Frontal cortex (tissue), 4 donors: Measurements from ENCODE around the gene MIEF2. TPM values are rescaled to one million over a fixed set of nuclear protein-coding genes. Genes with fewer than 3 reads are reported as not detected.

Experiments used
- DNase-seq, 2 donors: peaks; one replicate each; pipeline ENCODE4 v3.0.0; 2012; ENCODE audit warnings: low spot score in 2 of 2
- FAIRE-seq: peaks from 2 replicates; lab custom pipeline; 2012; peaks lifted over from hg19 to GRCh38; lab: Jason Lieb, UNC
- total RNA-seq: library from RNA; depleted of rRNA; stranded (reverse); fragments of >200 nt; gene quantifications from one replicate; pipeline ENCODE4 v1.2.3, GENCODE V29; 2014
- donor health status: control.
- donor health status: control.
- donor health status: control.

Gene MIEF2
- total RNA-seq, 1 donor from 2014 or later: 34.2 TPM

DNA sequence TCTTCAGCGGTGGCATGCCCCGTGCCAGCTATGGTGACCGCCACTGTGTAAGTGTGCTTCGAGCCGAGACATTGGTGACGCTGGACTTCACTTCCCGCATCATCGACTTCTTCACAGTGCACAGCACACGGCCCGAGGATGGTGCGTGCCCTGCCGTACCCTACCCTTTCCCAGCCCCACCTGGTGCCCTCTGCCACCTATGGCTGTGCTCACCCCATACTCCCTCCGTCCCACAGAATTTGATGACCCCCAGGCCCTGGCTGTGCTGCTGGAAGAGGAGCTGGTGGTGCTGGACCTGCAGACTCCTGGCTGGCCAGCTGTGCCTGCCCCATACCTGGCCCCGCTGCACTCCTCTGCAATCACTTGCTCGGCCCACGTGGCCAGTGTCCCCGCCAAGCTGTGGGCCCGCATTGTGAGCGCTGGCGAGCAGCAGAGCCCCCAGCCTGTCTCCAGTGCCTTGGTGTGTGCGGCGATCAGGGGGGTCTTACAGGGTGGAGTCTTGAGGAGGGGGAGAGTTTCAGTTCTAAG is 25.5 kb upstream of the MIEF2 start:
- DNase-seq (no peak), FAIRE-seq (no peak)

DNA sequence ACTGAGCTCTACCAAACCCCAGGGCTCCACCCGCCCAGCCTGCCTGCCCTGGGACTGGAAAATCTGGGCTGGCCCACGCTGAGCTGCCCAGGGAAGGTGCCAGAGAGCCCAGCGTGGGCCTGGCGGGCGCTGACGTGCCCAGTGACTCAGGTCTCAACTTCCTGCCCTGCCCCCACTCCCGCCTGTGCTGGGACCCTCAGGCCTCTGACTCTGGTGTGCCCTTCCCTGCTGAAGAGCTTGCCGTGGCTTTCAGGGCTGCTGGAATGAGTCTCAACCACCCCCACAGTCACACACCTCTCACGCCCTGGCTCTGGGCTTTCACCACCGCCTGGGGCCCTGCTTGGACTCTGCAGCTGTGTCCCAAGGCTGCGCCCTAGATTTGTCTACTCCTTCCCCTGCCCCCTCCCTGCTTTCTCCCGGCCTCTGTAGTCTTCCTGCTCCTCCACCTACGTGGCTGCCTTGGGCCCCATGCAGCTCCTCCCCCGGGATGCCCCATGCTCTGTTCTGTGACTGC is 24.7 kb upstream of the MIEF2 start:
- FAIRE-seq (no peak), DNase-seq (no peak)

DNA sequence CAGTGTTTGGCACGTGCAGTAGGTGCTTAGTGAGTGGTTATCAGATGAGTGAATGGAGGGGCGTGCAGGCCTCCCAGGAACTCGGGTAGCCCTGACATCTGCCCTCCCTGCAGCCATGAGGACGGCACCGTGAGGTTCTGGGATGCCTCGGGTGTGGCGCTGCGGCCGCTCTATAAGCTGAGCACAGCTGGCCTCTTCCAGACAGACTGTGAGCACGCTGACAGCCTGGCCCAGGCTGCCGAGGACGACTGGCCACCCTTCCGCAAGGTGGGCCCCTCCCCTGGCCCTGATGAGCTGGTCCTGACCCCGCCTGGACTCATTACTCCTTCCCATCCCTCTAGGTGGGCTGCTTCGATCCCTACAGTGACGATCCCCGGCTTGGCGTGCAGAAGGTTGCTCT is 24.0 kb upstream of the MIEF2 start:
- no peak for FAIRE-seq
- DNase-seq: no peak

DNA sequence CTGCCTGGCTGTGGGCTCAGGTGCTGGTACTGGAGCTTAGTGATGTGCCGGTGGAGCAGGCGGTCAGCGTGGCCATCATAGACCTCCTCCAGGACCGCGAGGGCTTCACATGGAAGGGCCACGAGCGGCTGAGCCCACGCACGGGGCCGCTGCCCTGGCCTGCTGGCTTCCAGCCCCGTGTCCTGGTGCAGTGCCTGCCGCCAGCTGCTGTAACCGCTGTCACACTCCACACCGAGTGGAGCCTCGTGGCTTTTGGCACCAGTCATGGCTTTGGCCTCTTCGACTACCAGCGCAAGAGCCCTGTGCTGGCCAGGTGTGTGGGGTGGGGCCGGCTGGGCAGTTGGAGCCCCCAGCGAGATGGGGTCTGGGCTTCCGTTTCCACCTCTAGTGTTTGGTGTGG is 23.0 kb upstream of the MIEF2 start:
- FAIRE-seq: no peak

DNA sequence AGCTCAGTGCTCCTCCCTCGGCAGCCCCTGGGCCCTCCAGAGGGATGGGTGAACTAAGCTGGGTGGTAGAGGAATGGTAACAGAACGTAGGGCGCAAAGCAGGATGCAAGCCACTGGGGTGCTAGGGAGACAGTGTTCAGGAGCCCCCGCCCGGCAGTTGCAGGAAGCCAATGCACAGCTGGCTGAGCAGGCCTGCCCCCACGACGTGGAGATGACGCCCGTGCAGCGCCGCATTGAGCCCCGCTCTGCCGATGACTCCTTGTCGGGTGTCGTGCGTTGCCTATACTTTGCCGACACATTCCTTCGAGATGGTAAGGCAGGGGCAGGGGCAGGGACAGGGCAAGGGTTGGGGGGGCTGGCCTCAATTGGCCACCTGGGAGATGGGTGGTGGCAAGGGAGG is 22.2 kb upstream of the MIEF2 start:
- DNase-seq (no peak), FAIRE-seq (no peak)

More for the DNA sequence above, 23.0 kb upstream of the MIEF2 start:
- no peak for DNase-seq

DNA sequence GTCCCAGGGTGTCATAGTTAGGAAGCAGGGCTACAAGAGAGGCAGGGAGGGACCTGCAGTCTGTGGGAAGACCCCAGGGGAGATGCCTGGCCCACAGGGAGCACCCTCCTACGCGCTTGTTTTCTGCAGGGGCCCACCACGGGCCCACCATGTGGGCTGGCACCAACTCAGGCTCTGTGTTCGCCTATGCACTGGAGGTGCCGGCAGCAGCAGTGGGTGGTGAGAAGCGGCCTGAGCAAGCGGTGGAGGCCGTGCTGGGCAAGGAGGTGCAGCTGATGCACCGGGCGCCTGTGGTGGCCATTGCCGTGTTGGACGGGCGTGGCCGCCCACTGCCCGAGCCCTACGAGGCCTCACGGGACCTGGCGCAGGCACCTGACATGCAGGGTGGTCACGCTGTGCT is 20.0 kb upstream of the MIEF2 start:
- FAIRE-seq: no peak
- no peak for DNase-seq

DNA sequence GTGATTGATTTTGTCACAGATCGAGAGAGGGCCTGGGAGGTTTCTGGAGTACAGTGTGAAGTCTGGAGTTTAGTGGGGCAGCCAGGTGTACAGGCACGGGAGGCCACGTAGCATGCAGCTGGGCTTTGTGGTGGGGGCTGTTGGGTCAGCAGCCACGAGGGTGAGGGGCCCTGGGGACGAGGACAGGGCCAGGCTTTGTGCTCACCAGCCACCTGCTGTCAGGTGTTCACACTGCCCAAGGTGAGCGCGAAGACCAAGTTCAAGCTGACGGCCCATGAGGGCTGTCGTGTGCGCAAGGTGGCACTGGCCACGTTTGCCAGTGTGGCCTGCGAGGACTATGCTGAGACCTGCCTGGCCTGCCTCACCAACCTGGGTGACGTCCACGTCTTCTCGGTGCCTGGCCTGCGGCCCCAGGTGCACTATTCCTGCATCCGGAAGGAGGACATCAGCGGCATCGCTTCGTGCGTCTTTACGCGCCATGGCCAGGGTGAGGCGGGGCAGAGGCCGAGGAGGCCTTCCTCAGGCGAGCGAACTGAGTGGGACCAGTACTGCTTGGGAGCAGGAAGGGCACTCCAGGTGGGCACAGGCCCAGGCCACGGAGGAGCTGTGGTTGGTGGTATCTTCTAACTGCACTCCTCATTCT is 19.1 kb upstream of the MIEF2 start:
- FAIRE-seq (no peak), DNase-seq (no peak)

DNA sequence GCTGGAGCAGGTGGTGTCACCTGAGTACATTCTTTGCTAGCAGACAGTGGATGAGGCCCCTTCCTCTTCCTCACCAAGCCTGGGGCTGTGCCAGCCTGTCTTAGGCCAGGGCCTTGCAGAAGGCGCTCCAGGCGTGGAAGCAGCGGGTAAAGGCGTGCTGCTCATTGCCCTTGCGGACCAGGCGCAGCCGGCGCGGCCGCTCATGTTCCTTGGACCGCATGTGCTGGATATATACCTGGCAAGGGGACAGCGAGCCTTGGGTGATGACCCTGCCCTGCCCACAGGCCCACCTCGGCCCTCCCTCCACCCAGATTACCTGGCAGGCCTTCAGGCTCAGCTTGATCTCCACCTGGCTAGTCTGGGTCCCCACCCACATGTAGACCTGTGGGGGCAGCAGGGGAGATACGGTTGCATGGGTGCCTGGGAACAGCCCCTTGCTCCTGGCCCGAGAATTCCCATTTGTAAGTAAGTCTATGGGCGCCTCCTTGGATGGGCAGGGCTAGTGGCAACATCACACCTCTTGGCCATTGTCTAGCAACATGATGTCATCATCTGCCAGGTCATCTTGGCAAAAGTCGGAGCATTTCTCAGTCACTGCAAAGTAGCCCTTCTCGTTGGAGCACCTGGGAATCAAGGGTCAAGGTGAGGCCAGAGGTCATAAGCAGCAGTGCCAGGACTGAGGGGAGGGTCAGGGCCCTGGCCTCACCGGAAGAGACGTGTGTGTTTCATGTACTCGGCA is 15.3 kb upstream of the MIEF2 start:
- FAIRE-seq (no peak), DNase-seq (no peak)

DNA sequence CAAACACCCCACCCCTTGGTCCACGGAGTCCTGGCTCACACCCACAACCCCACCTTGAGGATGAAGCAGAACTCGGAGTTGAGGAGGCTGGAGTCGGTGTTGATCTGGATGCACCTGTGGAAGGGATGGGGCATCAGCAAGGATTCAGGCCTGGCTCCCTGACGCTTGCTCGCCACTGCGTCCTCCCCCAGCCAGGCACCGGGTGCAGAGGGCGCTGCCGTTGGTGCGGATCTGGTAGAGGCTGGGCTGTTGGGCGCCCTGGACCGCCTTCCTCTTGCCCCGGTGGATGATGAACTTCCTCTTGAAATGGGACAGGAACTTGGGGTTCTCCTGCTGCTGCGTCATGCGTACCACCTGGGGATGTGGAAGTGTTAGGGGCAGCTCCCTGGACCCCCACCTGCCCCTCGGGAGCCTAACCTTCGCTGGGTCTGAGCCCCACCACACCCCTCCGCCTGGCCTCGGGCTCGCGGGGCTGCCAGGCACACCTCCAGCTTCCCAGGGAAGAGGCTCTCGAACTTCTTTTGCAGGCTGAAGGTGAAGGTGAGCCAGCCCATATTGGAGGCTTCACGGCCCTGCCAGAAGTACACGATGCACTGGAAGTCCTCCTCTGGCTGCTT is 14.2 kb upstream of the MIEF2 start:
- DNase-seq (no peak), FAIRE-seq (no peak)

DNA sequence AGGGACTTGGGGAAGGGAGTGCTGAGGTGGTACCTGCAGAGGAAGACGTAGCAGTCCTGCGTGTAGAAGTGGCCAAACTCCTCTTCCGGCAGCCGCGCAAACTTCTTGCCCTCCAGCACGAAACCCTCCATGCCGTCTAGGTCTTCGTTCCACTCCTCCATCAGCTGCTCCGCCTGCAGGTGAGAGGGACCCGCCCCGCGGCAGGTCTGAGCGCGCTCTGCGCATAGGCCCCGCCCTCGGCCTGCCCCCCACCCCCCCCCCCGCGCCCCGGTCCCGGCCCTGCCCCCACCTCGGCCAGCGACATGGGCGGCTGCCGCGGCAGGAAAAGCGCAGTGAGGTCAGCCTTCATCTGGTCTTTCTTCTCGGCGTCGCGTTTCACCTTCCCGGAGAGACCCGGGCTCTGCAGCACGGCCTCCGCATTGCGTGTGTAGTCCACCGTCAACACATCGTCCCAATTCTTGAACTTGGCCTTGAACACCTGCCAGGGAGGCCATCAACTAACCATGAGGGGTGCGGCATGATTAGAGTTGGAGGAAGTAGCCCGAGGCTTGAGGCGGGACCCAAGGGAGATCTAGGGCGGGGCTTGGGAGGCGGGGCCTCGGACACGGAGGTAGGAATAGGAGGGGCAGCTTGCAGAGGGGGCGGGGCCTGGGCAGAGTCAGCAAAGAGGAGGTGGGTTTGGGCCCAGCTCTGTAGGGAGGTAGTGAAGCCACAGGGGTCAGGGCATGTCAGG is 13.4 kb upstream of the MIEF2 start:
- FAIRE-seq: no peak

DNA sequence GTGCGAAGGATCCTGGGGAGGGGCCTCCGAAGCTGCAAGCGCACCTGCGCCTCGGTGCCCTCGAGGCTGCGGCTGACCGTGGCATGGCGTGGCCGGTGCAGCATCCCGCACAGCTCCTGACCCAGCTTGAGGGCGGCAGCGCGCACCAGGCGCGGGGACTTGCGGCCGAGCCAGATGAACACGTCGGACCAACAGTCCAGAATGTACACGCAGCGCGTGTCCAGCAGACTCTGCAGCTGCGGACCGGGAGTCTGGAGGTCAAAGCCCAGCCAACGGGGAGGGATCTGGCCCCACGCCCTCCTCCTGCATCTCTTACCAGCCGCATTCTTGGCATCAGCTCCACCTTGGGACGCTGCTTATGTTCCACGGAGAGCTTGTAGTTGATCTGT is 12.9 kb upstream of the MIEF2 start:
- FAIRE-seq: no peak
- peak; percentile 55 to 76 for DNase-seq

More for the DNA sequence above, 13.4 kb upstream of the MIEF2 start:
- peak; percentile 52 to 63 for DNase-seq

DNA sequence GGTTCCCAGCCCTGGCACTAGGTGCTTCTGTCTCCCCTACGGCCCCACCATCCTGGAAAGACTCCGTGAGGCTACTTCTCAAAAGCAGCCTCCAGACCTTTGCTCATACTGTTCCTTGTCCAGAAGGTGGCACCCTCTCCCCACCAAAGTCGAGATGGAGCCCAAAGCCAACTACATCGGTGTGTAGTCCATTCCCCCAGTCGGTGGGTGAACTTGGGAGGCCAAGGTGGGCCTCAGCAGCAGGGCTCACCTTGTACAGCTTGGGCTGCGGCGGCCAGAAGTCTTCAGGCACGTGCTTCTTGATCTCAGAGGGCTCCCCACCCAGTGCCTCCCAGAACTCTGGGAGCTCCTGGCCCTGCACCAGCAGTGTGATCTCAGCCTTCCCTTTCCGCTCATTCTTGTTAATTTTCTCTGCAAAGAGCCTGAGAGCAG is 12.1 kb upstream of the MIEF2 start:
- no peak for FAIRE-seq

DNA sequence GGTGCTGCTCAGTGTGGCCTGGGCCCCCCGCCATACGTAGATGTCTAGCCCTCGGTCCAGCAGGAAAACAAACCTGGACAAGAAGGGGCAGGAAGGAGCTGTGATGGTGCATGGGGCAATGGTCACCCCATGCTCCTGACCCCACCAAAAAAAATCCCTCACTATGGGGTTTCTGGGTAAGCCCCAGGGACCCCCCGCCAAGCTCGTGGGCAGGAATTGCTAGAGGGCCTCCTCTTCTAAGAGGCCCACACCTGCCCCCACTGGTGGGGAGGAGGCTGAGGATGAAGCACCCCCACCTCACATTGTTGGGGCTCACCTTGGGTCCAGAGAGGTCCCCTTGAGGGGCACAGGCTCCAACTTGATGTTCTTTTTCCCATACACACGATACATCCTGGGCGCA is 11.7 kb upstream of the MIEF2 start:
- DNase-seq: no peak
- FAIRE-seq: no peak

More for the DNA sequence above, 12.1 kb upstream of the MIEF2 start:
- peak; percentile 87 to 92 for DNase-seq

DNA sequence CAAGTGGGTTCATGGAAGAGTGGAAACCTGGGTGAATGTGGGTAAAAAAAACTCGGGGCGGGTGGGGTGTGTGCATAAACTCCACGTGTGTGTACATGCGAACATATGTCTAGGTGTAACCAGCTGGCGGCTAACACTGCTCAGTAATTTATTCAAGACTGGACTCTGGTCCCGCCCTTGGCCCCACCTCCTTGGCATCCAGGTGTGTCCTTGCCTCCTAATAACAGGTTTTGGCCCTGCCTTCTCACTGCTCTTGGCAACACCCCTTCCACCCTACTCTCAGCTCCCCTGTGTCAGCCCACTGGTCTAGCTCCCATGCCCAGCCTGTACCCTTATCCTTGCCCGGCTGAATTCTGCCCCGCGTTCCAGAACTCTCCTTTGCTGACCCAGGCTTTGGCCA is 10.2 kb upstream of the MIEF2 start:
- DNase-seq: no peak
- no peak for FAIRE-seq

DNA sequence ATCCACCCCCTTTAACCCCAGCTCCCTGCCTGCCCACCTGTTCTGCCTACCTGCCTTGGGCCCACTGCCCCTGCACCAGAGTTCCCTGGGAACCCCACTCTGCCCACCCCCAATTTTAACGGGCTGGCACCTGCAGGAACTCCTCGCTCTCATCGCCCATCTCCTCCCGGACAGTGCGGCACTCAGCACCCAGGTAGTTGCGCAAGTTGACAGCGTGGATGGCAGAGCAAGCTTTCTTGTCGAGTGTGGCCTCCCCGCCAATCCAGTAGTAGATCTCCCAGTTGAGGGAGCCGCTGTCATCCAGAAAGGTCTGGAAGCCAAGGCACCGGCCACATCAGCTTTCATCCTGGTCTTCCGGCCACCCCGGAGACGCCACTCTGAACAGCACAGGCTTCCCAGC is 9.8 kb upstream of the MIEF2 start:
- DNase-seq: no peak
- FAIRE-seq: no peak

DNA sequence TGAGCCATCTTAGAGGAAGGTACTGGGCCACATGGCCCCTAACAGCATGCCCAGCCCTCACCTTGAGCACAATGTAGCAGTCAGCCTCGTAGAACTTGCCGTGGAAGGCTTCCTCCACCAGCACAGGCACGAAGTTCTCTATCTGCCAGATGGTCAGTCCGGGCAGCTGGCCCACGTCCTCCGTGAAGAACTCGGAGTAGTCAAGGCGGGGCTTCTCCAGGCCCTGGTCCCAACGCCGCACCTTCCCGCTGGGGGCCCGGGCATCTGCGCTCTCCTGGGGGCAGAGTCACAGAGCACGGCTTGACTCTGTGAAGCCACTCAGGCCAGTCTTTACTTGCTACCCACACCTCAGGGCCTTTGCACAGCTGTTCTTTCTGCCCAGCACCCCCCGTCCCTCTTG is 9.3 kb upstream of the MIEF2 start:
- FAIRE-seq (no peak), DNase-seq (no peak)

DNA sequence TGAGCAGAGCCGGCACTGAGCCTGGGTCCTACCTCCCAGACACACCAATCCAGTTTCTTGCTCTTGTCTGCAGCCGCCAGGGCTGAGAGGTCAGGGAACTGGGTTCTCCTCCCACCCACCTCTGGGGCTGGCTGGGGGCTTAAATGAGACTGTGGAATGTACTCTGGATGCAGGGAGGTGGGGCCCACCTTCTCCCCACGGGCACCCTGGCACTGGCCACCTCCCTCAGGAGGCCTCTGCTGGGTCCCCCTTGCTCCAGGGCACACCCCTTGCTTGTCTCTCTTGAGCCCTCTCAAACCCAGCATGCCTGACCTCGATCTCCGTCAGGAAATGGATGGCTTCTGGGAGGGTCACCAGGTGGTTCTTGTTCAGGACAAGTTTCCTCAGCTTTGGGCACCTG is 8.3 kb upstream of the MIEF2 start:
- no peak for FAIRE-seq
- no peak for DNase-seq

DNA sequence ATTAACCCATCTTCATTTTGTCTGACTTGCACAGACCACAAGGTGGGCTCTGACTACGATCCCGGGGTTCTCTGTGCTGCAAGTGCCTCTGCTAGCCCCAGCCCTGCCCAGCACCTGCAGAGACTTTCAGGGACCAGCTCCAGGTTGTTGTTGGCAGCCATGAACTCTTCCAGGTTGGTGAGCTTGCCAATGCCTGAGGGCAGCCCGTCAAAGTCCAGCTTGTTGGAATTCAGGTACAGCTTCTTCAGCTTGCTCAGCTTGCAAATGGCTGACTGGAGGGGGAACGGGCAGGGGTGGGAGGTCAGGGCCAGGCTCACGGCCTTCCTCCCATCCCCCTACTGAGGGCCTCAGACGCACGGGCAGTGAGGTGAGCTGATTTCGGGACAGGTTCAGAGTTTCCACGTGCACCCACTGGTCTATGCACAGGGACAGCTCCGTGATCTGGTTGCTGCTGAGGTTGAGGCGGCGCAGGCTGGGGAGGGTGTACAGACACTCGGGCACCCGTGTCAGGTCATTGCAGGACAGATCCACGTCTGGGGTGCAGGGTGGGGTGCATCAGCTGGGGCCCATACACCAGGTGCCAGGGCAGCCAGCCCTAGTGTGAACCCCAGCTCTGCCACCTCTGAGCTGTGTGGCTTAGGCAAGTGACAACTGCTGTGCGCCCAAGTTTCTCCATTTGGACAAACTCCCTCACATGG is 7.1 kb upstream of the MIEF2 start:
- DNase-seq: no peak
- FAIRE-seq: no peak

DNA sequence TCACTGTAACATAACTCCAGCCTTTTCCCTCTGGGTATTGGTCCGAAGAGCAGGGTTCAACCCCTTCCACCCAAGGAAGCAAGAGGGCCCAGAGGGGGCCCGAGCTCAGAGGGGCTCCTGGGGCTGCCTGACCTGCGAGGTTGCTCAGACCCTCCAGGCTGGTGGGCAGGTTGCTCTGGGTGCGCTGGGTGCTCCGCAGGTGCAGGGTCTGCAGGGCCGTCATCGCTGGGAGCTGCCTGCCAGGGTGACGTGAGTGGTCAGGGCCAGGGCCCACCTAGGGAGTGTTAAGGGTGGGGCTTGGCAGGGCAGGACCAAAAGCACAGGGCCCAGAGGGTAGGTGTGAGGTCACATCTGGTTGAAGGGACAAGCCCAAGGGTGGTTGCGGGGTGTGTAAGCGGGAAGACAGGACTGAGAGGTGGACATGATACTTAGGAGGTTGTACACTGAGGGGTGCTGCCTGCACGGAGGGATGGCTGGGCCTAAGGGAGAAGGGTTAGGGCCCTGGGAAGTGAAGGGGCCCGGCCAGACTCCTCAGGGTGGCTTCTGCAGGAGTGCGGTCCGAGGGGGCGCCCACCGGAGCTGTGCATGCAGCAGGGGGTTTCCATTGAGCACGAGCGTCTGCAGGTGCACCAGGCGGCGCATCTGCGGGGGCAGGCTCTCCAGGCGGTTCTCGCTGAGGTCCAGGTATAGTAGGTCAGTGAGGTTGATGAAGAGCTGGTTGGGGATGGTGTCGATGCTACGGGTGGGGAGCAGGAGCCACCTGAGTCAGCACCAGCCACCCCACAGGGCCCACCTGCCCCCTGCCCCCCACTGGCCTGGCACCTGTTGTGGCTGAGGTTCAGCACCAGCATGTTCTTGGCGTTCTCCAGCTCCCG is 6.3 kb upstream of the MIEF2 start:
- FAIRE-seq (no peak), DNase-seq (no peak)
